GM19467 (cell line): Measurements from ENCODE around the gene MLANA.

Source experiments
- ATAC-seq: cut with Tn5 transposase; IDR thresholded peaks from one replicate; pipeline ENCODE4 v1.9.1; 2021; ENCODE audit warnings: mild to moderate bottlenecking, moderate library complexity; ENCODE audit not compliant: unreplicated experiment

Gene MLANA

DNA sequence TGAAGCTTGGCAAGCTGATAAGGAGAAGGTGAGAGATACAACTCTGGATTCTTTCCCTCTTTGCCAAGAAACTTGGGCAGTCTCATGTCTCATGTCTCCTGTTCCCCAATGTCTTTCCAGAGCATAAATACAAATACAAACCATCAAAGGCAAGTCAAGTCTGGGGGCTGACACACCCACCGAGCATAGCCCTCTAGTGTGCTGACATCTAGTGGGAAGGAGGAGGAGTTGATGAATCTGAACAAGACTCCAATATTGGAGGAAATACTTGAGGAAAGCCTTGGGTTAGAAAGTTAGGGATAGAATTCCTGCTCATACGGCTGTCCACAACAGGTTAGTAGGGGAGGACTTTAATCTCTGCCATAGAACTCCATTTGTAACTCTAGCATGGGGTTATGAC lies 8.6 kb downstream of the MLANA start:
- ATAC-seq = no peak

- no peak for ATAC-seq
Measured at GRCh38 chr9:5900622-5901021, 9.9 kb downstream of the MLANA start.

GRCh38 chr9:5902377-5902776 lies 11.7 kb downstream of the MLANA start:
- ATAC-seq = no peak

- ATAC-seq = no peak
Measured at GRCh38 chr9:5908918-5909317, 18.2 kb downstream of the MLANA start.

GRCh38 chr9:5909976-5910375 lies 19.3 kb downstream of the MLANA start:
- no peak for ATAC-seq

- no peak for ATAC-seq
Measured at GRCh38 chr9:5910413-5911057, 19.8 kb downstream of the MLANA start.

- no peak for ATAC-seq
Measured at GRCh38 chr9:5915438-5915837, 24.7 kb downstream of the MLANA start.

- no peak for ATAC-seq
Measured at GRCh38 chr9:5917273-5917672, 26.6 kb downstream of the MLANA start.

DNA sequence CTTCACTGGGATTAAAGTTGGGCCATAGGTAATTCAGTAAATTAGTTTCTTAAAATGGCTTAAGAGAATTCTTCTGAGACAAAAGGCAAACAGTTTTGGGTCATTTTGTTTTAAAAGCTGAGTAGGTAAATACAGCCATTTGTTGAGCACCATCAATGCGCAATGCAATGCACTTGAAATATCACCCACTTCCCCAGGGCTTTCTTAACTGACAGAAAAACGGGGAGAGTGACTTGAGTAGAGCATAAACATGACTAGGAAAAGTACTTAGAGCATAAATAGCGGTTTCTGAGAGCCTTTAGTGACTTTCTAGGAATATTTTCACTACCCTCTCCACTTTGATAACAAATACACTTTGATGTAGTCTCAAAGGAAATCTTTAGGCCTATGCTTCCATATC lies 27.2 kb downstream of the MLANA start:
- no peak for ATAC-seq

DNA sequence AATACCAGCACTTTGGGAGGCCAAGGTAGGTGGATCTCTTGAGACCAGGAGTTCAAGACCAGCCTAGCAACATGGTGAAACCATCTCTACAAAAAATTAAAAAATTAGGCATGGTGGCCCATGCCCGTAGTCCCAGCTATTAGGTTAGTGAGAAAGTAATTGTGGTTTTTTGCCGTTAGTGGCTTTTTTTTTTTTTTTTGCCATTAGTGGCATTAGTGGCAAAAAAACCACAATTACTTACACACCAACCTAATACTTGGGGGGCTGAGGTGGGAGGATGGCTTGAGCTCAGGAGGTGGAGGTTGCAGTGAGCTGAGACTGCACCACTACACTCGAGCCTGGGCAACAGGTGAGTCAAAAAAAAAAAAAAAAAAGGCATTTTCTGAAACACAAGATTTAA lies 27.8 kb downstream of the MLANA start:
- no peak for ATAC-seq

DNA sequence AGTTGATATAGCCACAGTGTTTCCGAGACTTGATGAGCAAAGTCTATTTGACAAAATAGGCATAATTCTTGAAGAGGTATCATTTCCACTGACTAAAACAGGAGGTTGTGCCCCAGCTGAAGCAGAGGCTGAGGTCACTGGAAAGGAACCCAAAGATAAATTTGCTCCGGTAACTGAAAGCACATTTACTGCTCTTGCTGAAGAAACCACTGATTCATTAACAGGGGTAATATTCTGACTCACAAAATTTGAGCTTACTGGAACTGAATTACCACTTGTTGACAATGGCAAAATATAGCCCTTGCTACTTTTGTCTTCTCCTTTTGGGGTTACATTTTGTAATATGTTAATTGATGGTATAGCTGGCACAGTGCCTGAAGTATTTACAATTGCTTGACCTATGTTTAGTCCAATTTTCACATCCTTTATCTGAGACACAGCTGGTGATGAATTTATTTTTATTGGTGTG lies 30.2 kb downstream of the MLANA start:
- peak; percentile 88 for ATAC-seq

- no peak for ATAC-seq
Measured at GRCh38 chr9:5922192-5922591, 31.5 kb downstream of the MLANA start.

DNA sequence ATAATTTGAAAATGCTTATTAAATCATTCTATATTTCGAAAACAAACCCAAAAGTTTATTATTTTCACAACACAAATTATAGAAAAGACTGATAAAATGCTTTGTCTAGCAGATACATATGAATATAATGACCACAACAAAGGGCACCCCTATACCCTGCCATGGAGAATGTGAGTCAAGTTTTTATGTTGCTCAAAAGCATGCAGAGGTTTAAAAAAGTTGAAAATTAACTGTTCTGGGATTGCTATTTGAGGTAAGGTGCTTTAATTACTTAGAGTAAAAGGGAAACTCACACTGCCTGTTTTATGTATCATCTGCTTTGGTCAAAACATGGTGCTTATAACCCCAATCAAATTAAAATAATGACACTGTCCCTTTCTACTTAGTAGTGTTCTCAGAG lies 41.0 kb downstream of the MLANA start:
- no peak for ATAC-seq

DNA sequence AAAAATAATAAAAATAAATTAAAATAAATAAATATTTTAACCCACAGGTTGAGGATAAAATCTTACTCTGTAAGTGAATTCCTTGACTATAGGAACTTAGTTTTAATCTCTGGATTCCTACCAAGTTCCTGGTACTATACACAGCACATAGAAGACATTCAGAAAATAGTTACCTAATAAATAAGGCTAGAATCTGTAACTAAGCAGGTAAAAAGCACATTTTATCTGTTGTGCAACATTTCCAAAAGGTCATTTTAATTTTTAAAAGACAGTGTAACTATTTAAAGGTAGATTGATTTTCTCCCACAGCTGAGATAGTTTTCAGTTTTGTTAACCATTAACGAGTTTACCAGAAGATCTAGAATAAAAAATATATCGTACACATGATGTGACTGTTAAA lies 47.8 kb downstream of the MLANA start:
- ATAC-seq = no peak

- no peak for ATAC-seq
Measured at GRCh38 chr9:5939530-5939929, 48.8 kb downstream of the MLANA start.

DNA sequence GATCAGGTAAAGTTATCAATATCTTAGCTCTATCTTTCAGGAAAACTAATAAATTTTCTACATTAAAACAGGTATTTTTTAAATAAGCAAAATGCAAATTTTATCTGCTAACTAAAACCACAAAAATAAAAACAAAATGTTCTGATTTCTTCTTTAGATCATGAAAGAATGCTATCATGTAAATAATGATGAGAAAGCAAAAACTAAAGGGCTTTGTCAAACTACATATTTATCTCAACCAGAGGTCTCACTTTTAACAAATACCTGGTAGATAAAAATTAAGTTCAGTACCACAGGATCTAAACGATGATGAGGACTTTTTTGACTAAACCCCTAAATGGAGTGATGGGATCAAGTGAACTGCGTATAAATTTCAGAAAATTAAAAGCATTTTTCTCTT lies 50.5 kb downstream of the MLANA start:
- ATAC-seq = no peak

GRCh38 chr9:5945112-5945511 lies 54.4 kb downstream of the MLANA start:
- no peak for ATAC-seq

- ATAC-seq = no peak
Measured at GRCh38 chr9:5947912-5948311, 57.2 kb downstream of the MLANA start.

GRCh38 chr9:5949103-5949699 lies 58.5 kb downstream of the MLANA start:
- peak; percentile 51 for ATAC-seq

DNA sequence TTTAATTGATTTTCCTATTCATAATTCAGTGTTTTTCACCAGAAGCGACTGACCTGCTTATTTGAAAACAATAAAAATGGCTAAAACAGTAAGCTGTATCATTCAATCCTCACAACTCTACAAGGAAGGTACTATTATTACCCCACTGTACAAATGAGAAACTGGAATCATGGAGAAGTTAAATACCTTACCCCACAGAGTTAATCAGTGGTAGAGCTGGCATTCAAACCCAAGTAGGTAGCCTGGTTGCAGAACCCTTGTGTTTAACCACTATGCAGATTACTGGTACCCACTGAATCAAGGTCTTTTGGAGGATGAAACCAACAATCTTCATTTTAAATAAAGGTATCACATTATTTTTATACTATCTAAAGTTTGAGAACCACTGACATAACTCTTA lies 59.6 kb downstream of the MLANA start:
- ATAC-seq = no peak

GRCh38 chr9:5951686-5952211 lies 61.1 kb downstream of the MLANA start:
- ATAC-seq = no peak
